Measurements from ENCODE around the gene MTUS2.

DNA sequence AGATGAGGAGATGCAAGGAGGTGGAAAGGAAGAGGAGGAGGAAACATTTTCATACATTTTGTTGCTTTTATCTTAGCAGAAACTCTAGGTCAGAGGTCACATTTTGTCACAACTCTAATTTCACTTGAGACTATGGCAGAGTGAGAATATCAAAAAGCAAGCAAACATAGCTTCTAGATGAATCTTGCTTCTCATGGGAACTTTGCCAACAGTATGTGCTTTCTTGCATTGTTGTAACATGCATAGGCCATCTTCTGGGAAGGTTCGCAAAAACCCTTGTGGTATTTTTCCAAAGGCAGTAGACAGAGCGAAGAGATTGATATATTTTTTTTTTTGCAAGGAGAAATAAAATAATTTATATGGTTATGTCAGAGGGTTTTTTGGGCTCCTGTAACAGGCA, 291.3 kb downstream of the MTUS2 start:
- TF ChIP-seq CTCF (IDR thresholded peaks at IDR 0.05), result no peak
- TF ChIP-seq ZFX (IDR thresholded peaks at IDR 0.05; ENCODE audit: borderline replicate concordance), result no peak

Data from 22Rv1 (cell line).